ENCODE measurements around the gene CCDC157. TPM values are rescaled to one million over a fixed set of nuclear protein-coding genes. Genes with fewer than 3 reads are reported as not detected.

CCDC157 gene
- total RNA-seq, 4 donors from 2014 or later = 0.17 to 4.5 (median 2.7) TPM

DNA sequence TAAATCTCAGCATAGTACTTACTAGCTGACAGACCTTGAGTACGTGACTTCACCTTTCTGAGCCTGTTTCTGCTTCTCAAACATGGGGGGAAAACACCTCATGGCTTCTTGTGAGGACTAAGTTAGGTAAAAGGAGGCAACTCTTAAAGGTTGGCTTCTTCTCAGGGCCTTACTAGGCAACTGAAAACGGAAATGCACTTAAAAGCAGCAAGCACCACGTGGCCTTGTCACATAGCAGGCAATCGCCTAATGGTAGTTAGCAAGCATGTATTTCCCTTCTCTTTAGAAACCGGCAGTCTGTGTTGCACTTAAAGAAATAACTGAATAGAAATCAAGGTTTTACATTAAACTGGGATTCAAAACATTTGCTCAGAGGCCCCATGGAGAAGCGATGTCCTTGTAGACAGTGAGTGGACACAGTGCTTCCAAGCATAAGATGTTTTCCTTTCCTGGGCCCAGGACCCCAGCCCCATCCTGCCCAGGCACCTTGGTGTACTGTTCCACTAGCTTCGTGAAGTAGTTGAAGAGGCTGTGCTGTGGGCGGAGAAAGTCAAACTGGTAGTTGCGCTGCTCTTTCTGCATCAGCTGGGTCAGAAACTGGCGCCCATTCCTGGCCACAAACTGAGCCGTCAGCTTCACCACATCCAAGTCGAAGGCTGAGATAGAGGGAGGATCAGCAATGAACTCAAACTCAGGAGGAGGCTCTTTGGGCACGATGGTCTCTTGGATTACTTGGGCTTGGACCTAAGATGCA lies 12.2 kb upstream of the CCDC157 start:
- 87 to 93% methylated on average over 13 of the region's 13 CpGs for WGBS, 2 donors
- TF ChIP-seq POLR2A (IDR thresholded peaks at IDR 0.05) = no peak
- TF ChIP-seq, protein P1, sequence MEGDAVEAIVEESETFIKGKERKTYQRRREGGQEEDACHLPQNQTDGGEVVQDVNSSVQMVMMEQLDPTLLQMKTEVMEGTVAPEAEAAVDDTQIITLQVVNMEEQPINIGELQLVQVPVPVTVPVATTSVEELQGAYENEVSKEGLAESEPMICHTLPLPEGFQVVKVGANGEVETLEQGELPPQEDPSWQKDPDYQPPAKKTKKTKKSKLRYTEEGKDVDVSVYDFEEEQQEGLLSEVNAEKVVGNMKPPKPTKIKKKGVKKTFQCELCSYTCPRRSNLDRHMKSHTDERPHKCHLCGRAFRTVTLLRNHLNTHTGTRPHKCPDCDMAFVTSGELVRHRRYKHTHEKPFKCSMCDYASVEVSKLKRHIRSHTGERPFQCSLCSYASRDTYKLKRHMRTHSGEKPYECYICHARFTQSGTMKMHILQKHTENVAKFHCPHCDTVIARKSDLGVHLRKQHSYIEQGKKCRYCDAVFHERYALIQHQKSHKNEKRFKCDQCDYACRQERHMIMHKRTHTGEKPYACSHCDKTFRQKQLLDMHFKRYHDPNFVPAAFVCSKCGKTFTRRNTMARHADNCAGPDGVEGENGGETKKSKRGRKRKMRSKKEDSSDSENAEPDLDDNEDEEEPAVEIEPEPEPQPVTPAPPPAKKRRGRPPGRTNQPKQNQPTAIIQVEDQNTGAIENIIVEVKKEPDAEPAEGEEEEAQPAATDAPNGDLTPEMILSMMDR (IDR thresholded peaks at IDR 0.05) = no peak
- no peak overlapping the region for H3K4me3 ChIP-seq (ENCODE audit: low read depth, poor library complexity, severe bottlenecking)
- intact Hi-C loops (cut with DNase I; ENCODE audit: low total_unique reads) = no loop called here
- DNase-seq (ENCODE audit: low spot score in 2 of 2) = no peak

DNA sequence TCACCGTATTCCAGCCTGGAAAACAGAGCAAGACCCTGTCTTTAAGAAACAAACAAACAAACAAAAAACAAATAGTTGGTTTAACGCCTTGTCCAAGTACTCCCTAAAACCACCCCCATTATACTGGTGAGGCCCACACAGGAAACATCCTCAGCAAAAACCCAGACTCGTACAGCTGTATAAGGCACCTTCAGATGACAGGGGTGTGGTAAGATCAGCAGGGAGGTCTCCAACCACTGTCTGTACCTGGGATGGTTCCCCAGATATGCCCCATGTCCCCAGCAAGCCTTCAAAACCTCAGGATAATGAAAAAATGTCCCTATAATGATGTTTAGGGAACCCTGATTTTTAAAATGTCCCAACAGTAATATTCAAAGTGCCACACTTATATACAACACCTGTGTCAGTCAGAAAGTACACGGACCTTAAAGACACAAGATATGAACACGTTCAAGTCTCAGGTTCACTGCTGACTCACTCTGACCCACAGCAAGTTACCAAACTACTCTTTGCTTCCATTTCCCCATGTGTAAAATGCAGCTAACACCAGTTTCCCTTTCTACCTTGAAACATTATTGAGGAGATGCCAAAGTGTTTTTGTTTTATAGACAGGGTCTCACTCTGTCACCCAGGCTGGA lies 9.4 kb upstream of the CCDC157 start:
- 72 to 73% methylated on average over 5 of the region's 5 CpGs for WGBS, 2 donors
- no peak for TF ChIP-seq POLR2A (IDR thresholded peaks at IDR 0.05)
- TF ChIP-seq, protein P1 (IDR thresholded peaks at IDR 0.05) = no peak
- no peak for DNase-seq (ENCODE audit: low spot score in 2 of 2)
- no peak overlapping the region for H3K4me3 ChIP-seq (ENCODE audit: low read depth, poor library complexity, severe bottlenecking)
- intact Hi-C loops (cut with DNase I; ENCODE audit: low total_unique reads) = no loop called here

DNA sequence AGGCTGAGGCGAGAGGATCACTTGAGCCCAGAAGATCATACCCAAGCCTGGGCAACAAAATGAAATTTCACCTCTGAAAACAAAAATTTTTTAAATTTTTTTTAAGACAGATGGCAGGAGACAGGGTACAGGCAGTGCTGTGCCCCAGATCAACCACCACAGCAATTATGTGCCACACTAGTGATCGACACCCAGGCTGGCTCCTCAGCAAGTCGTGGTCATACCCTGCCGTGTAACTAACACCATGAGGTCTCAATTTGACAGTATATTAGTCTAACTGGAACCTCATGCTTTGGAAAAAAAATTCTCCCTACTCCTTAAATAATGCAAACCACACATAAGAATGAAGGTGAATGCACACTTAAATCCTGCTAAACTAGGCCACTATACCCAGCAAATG lies 8.4 kb upstream of the CCDC157 start:
- no peak overlapping the region for H3K4me3 ChIP-seq (ENCODE audit: low read depth, poor library complexity, severe bottlenecking)
- intact Hi-C loops (cut with DNase I; ENCODE audit: low total_unique reads) = no loop called here
- 62 to 67% methylated on average over 4 of the region's 4 CpGs for WGBS, 2 donors
- TF ChIP-seq POLR2A (IDR thresholded peaks at IDR 0.05) = no peak
- TF ChIP-seq, protein P1 (IDR thresholded peaks at IDR 0.05) = no peak
- no peak for DNase-seq (ENCODE audit: low spot score in 2 of 2)

DNA sequence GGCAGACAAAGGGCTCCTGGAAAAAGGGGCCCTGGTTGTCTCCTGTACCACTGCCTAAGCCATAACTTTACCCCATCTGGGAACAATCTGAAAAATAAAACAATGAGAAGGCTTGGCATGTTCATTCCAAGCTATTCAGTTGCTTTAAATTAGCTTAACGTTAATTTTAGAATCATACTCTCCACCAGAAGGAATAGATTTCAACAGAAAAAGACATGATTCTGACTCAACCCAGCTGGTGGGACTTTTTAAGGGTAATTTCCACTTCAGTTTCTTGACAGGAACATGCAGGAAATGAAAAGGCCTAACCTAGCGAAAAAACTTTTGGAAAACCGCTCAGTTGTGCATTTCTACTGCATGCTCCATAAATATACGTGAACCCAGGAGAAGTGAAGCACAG lies 8.0 kb upstream of the CCDC157 start:
- no peak for TF ChIP-seq POLR2A (IDR thresholded peaks at IDR 0.05)
- TF ChIP-seq, protein P1 (IDR thresholded peaks at IDR 0.05) = no peak
- 65 to 75% methylated on average over 4 of the region's 4 CpGs for WGBS, 2 donors
- H3K4me3 ChIP-seq (ENCODE audit: low read depth, poor library complexity, severe bottlenecking) = no peak overlapping the region
- intact Hi-C loops (cut with DNase I; ENCODE audit: low total_unique reads) = no loop called here
- no peak for DNase-seq (ENCODE audit: low spot score in 2 of 2)

DNA sequence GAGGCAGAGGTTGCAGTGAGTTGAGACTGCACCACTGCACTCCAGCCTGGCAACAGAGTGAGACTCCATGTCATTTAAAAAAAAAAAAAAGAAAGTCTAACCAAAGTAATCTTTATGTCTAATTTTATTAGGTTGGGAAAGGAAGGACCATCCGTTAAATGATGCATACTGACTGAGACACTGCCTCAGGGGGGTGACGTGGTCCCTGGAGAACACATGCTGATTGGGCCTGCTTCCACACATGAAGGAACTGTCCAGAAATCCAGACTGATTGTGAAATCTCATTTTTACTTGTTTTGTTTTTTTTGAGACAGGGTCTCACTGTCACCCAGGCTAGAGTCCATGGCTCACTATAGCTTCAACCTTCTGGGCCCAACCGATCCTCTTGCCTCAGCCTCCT lies 5.6 kb upstream of the CCDC157 start:
- H3K4me3 ChIP-seq (ENCODE audit: low read depth, poor library complexity, severe bottlenecking) = no peak overlapping the region
- intact Hi-C loops (cut with DNase I; ENCODE audit: low total_unique reads) = no loop called here
- DNase-seq (ENCODE audit: low spot score in 2 of 2) = no peak
- TF ChIP-seq, protein P1 (IDR thresholded peaks at IDR 0.05) = no peak
- no peak for TF ChIP-seq POLR2A (IDR thresholded peaks at IDR 0.05)
- 91 to 92% methylated on average over 3 of the region's 3 CpGs for WGBS, 2 donors
